ENCODE measurements around the gene TOMM7. TPM values are rescaled to one million over a fixed set of nuclear protein-coding genes. Genes with fewer than 3 reads are reported as not detected.
A peak's percentile ranks its signal among the peaks of the same experiment; 100 is the strongest.
"Not testable (repeated sequence)": the region's sequence is repeated elsewhere in the genome, so short reads cannot be mapped to it uniquely, and the experiment has no call there.

TOMM7 gene
- total and polyA plus RNA-seq, 12 donors, result 94.2 to 574 (median 275) TPM

- no peak overlapping the region for H3K4me3 ChIP-seq
- peaks cover 0 to 3% of the 10 kb centered on the region in 2 donors for H3K4me1 ChIP-seq (replicated peaks in 1 of 2)
- 68 to 78% (median 74%) methylated on average over 6 of the region's 6 CpGs for WGBS, 4 donors
- H3K9me3 ChIP-seq (replicated peaks in 1 of 3), result no peaks in the 10 kb centered on the region
- no peaks in the 10 kb centered on the region for H3K36me3 ChIP-seq (replicated peaks in 1 of 2)
- no peak for DNase-seq
- intact Hi-C loops (cut with DNase I), result no loop called here
- peak overlapping the region in 2 of 5 donors; percentile 61 to 65 for H3K27ac ChIP-seq
- H3K27me3 ChIP-seq, result no peaks in the 10 kb centered on the region
- TF ChIP-seq, protein P1, sequence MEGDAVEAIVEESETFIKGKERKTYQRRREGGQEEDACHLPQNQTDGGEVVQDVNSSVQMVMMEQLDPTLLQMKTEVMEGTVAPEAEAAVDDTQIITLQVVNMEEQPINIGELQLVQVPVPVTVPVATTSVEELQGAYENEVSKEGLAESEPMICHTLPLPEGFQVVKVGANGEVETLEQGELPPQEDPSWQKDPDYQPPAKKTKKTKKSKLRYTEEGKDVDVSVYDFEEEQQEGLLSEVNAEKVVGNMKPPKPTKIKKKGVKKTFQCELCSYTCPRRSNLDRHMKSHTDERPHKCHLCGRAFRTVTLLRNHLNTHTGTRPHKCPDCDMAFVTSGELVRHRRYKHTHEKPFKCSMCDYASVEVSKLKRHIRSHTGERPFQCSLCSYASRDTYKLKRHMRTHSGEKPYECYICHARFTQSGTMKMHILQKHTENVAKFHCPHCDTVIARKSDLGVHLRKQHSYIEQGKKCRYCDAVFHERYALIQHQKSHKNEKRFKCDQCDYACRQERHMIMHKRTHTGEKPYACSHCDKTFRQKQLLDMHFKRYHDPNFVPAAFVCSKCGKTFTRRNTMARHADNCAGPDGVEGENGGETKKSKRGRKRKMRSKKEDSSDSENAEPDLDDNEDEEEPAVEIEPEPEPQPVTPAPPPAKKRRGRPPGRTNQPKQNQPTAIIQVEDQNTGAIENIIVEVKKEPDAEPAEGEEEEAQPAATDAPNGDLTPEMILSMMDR (IDR thresholded peaks at IDR 0.05), result no peak
- TF ChIP-seq POLR2A (IDR thresholded peaks at IDR 0.05), result no peak
Observed at GRCh38 chr7:22842383-22842941, 19.8 kb upstream of the TOMM7 start.

- DNase-seq, result peak in 1 of 7 donors; percentile 10
- WGBS, 4 donors, result 62 to 77% (median 75%) methylated on average over 9 to 10 of the region's 10 CpGs
- intact Hi-C loops (cut with DNase I), result no loop called here
Observed at GRCh38 chr7:22841954-22842353, 19.3 kb upstream of the TOMM7 start.

DNA sequence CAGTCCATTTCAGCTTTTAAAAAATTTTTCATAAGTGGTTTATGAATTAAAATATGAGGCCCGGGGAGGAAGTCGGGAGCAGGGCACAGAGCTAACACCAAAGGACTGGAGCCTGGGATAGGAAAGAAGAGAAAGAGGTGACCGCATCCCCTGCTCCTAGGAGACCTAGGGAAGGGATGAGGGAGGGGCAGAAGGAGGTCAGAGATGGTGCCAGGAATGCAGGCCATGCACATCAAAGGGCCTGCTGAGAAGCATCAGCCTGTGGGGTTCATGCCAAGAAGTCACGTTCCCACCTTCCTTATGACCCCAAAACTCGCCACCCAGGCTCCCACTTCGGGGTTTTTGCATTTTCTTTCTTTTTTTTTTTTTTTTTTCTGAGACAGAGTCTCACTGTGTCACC is 14.7 kb upstream of the TOMM7 start:
- H3K4me1 ChIP-seq (replicated peaks in 1 of 2), result peaks cover 0 to 20% of the 10 kb centered on the region in 2 donors
- DNase-seq, result no peak
- no peak overlapping the region for H3K27ac ChIP-seq
- no peaks in the 10 kb centered on the region for H3K27me3 ChIP-seq
- H3K36me3 ChIP-seq (replicated peaks in 1 of 2), result no peaks in the 10 kb centered on the region
- 81 to 86% (median 83%) methylated on average over 6 of the region's 6 CpGs for WGBS, 4 donors
- H3K4me3 ChIP-seq, result no peak overlapping the region
- intact Hi-C loops (cut with DNase I), result no loop called here
- no peaks in the 10 kb centered on the region for H3K9me3 ChIP-seq (replicated peaks in 1 of 3)
- TF ChIP-seq, protein P1 (IDR thresholded peaks at IDR 0.05), result no peak
- TF ChIP-seq POLR2A (IDR thresholded peaks at IDR 0.05), result no peak

More at GRCh38 chr7:22841954-22842353, 19.3 kb upstream of the TOMM7 start:
- H3K4me1 ChIP-seq (replicated peaks in 1 of 2), result peaks cover 0 to 3% of the 10 kb centered on the region in 2 donors
- peak overlapping the region in 2 of 5 donors; percentile 61 to 65 for H3K27ac ChIP-seq
- H3K4me3 ChIP-seq, result no peak overlapping the region
- no peak for TF ChIP-seq POLR2A (IDR thresholded peaks at IDR 0.05)
- TF ChIP-seq, protein P1 (IDR thresholded peaks at IDR 0.05), result no peak
- H3K9me3 ChIP-seq (replicated peaks in 1 of 3), result no peaks in the 10 kb centered on the region
- H3K27me3 ChIP-seq, result no peaks in the 10 kb centered on the region
- no peaks in the 10 kb centered on the region for H3K36me3 ChIP-seq (replicated peaks in 1 of 2)

DNA sequence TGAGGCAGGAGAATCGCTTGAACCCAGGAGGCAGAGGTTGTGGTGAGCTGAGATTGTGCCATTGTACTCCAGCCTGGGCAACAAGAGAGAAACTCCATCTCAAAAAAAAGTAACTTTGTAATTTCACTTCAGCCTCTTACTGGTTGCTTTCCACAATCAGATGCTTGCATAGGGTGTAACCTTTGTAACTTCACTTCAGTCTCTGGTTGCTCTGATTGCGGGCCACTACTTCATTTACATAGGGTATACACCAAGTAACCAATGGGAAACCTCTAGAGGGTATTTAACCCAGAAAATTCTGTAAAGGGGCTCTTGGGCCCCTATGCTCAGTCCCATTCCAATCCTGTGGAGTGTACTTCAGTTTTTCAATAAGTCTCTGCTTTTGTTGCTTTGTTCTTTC is 13.9 kb upstream of the TOMM7 start:
- DNase-seq; H3K36me3 ChIP-seq (replicated peaks in 1 of 2); H3K27ac ChIP-seq; H3K9me3 ChIP-seq (replicated peaks in 1 of 3); H3K27me3 ChIP-seq; intact Hi-C loops (cut with DNase I); H3K4me3 ChIP-seq: not testable (repeated sequence)
- WGBS, 4 donors, result 90 to 97% (median 92%) methylated on average over 2 of the region's 2 CpGs
- peaks cover 0 to 17% of the 10 kb centered on the region in 2 donors for H3K4me1 ChIP-seq (replicated peaks in 1 of 2)

DNA sequence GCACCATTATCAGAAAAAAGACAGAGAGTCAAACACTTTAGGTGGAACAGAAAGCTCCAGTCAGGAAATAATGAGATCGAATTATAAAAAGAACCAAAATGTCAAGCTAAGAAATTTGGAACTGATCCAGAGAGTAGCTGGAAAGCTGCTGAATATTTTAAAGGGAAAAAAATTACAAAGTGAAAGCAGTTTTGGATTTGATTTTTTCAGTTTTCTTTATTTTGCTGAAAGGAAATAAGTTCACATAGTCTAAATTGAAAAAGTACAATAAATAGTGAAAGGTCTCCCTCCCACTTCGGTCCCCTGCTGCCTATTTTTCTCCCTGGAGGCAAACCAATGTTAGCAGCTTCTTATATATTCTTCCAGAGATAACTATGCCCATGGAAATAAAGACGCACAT is 11.3 kb upstream of the TOMM7 start:
- peak overlapping the region in 1 of 5 donors; percentile 6 for H3K27ac ChIP-seq

More for the DNA sequence above, 11.3 kb upstream of the TOMM7 start:
- DNase-seq, result no peak
- H3K27me3 ChIP-seq, result no peaks in the 10 kb centered on the region
- intact Hi-C loops (cut with DNase I), result no loop called here
- 25 to 31% (median 29%) methylated on average over 3 of the region's 3 CpGs for WGBS, 4 donors
- TF ChIP-seq, protein P1 (IDR thresholded peaks at IDR 0.05), result no peak
- no peak for TF ChIP-seq POLR2A (IDR thresholded peaks at IDR 0.05)
- no peak overlapping the region for H3K4me3 ChIP-seq
- peaks cover 0 to 17% of the 10 kb centered on the region in 2 donors for H3K4me1 ChIP-seq (replicated peaks in 1 of 2)
- H3K36me3 ChIP-seq (replicated peaks in 1 of 2), result no peaks in the 10 kb centered on the region
- no peaks in the 10 kb centered on the region for H3K9me3 ChIP-seq (replicated peaks in 1 of 3)
